MM.1S (cell line): Measurements from ENCODE around the gene ASH1L.

Experiments used
- DNase-seq: peaks from one replicate; pipeline ENCODE4 v3.0.0-alpha.2; 2015
- H2AFZ ChIP-seq: fragments of 300-600 bp; sonication (generic); 2 replicates; pipeline ENCODE4 v1.6.0; 2016; ENCODE audit warnings: antibody characterized with exemption, low read length
- H3F3A ChIP-seq: fragments of 300-600 bp; sonication (generic); 2 replicates; pipeline ENCODE4 v1.6.1; 2016; ENCODE audit warnings: mild to moderate bottlenecking, antibody characterized with exemption, low read length, moderate library complexity, mixed read lengths; ENCODE audit not compliant: insufficient read depth
- H3K27ac ChIP-seq: fragments of 300-600 bp; sonication (generic); 2 replicates; pipeline ENCODE4 v1.5.1; 2016; ENCODE audit warnings: mild to moderate bottlenecking, low read length
- H3K27me3 ChIP-seq: fragments of 300-600 bp; sonication (generic); replicated peaks from 2 replicates; pipeline ENCODE4 v1.6.0; 2016; ENCODE audit warnings: low read length; ENCODE audit not compliant: insufficient read depth
- H3K36me3 ChIP-seq: fragments of 300-600 bp; sonication (generic); replicated peaks from 2 replicates; pipeline ENCODE4 v1.6.1; 2016; ENCODE audit warnings: mild to moderate bottlenecking, low read length, mixed read lengths; ENCODE audit not compliant: insufficient read depth
- H3K4me1 ChIP-seq: fragments of 300-600 bp; sonication (generic); 2 replicates; pipeline ENCODE4 v1.6.1; 2016; ENCODE audit warnings: low read length, mixed read lengths
- H3K4me2 ChIP-seq: fragments of 300-600 bp; sonication (generic); 2 replicates; pipeline ENCODE4 v1.6.0; 2016; ENCODE audit warnings: low read depth, low read length
- H3K4me3 ChIP-seq: fragments of 300-600 bp; sonication (generic); 2 replicates; pipeline ENCODE4 v1.5.1; 2016; ENCODE audit warnings: low read length, mixed read lengths
- H3K79me2 ChIP-seq: fragments of 300-600 bp; sonication (generic); 2 replicates; pipeline ENCODE4 v1.6.1; 2016; ENCODE audit warnings: mixed run types, low read length, mixed read lengths
- H3K9ac ChIP-seq: fragments of 300-600 bp; sonication (generic); 2 replicates; pipeline ENCODE4 v1.6.1; 2016; ENCODE audit warnings: low read length, mixed read lengths
- H3K9me2 ChIP-seq: fragments of 300-600 bp; sonication (generic); replicated peaks from 2 replicates; pipeline ENCODE4 v1.6.1; 2016; ENCODE audit warnings: mild to moderate bottlenecking, low read length, mixed read lengths; ENCODE audit not compliant: insufficient read depth
- H3K9me3 ChIP-seq: fragments of 300-600 bp; sonication (generic); replicated peaks from 2 replicates; pipeline ENCODE4 v1.6.1; 2016; ENCODE audit warnings: mild to moderate bottlenecking, low read length, mixed read lengths; ENCODE audit not compliant: insufficient read depth
- H4K20me1 ChIP-seq: fragments of 300-600 bp; sonication (generic); 2 replicates; pipeline ENCODE4 v1.6.1; 2016; ENCODE audit warnings: mild to moderate bottlenecking, low read length, moderate library complexity, mixed read lengths; ENCODE audit not compliant: insufficient read depth
- EZH2 ChIP-seq: fragments of 300-600 bp; sonication (generic); optimal IDR thresholded peaks from 2 replicates; pipeline ENCODE3; 2017; ENCODE audit warnings: low read depth, mild to moderate bottlenecking, antibody characterized with exemption, low read length, mixed read lengths
- EZH2phosphoT487 ChIP-seq: fragments of 300-600 bp; sonication (generic); IDR thresholded peaks from 2 replicates; pipeline ENCODE4 v1.6.1; 2018; ENCODE audit warnings: antibody characterized with exemption, low read length
- TF ChIP-seq, protein P1 (sequence below): fragments of 300-600 bp; sonication (generic); IDR thresholded peaks from 2 replicates; pipeline ENCODE4 v1.5.1; 2016; ENCODE audit warnings: antibody characterized with exemption, low read length, mixed read lengths

Gene ASH1L

DNA sequence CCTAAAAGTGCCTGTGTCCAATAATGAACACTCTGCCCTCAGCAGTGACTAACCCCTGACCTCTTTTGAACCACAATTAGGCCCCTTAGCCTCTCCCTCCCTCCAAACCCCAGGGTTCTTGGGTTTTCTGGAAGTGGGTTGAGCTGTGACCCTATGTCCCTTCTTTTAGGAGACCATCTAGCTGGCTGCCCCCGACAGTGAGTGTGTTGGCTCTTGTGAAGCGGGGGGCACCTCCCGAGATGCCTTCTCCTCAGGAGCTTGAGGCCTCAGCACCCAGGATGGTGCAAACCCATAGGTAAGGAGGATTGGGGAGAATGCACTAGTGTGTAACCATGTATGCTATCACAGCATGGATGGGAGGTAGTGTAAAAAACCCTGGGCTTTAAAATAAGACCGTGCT is 234.6 kb downstream of the ASH1L start:
- H3K27ac ChIP-seq = no peak overlapping the region
- no peak for DNase-seq
- TF ChIP-seq, protein P1, sequence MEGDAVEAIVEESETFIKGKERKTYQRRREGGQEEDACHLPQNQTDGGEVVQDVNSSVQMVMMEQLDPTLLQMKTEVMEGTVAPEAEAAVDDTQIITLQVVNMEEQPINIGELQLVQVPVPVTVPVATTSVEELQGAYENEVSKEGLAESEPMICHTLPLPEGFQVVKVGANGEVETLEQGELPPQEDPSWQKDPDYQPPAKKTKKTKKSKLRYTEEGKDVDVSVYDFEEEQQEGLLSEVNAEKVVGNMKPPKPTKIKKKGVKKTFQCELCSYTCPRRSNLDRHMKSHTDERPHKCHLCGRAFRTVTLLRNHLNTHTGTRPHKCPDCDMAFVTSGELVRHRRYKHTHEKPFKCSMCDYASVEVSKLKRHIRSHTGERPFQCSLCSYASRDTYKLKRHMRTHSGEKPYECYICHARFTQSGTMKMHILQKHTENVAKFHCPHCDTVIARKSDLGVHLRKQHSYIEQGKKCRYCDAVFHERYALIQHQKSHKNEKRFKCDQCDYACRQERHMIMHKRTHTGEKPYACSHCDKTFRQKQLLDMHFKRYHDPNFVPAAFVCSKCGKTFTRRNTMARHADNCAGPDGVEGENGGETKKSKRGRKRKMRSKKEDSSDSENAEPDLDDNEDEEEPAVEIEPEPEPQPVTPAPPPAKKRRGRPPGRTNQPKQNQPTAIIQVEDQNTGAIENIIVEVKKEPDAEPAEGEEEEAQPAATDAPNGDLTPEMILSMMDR = no peak
- no peak for TF ChIP-seq EZH2
- TF ChIP-seq EZH2phosphoT487 = no peak
- H3K4me3 ChIP-seq = no peak overlapping the region
- no peak overlapping the region for H3K9ac ChIP-seq
- H3K4me1 ChIP-seq = 0 out of 2 replicates have a peak, but pooled peaks cover 7% of the 10 kb centered on the region
- no peak overlapping the region for H2AFZ ChIP-seq
- H3K36me3 ChIP-seq = no peaks in the 10 kb centered on the region
- no peaks in the 10 kb centered on the region for H3K9me2 ChIP-seq
- H3F3A ChIP-seq = peaks cover 22% of the 10 kb centered on the region
- H3K4me2 ChIP-seq = no peak overlapping the region
- H4K20me1 ChIP-seq = no peaks in the 10 kb centered on the region
- H3K27me3 ChIP-seq = no peaks in the 10 kb centered on the region
- no peaks in the 10 kb centered on the region for H3K9me3 ChIP-seq
- no peaks in the 10 kb centered on the region for H3K79me2 ChIP-seq

DNA sequence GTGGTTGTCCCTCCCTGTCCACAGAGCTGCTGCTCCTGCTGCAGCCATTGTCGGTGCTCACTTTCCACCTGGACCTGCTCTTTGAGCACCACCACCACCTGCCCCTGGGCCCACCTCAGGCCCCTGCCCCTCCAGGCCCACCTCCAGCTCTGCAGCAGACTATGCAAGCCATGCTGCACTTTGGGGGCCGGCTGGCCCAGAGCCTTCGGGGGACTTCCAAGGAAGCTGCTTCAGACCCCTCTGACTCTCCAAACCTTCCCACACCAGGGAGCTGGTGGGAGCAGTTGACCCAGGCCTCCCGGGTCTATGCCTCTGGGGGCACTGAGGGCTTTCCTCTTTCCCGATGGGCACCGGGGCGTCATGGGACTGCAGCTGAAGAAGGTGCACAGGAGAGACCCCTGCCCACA is 236.0 kb downstream of the ASH1L start:
- no peaks in the 10 kb centered on the region for H3K36me3 ChIP-seq
- H3K4me2 ChIP-seq = no peak overlapping the region
- no peak overlapping the region for H3K4me3 ChIP-seq
- peaks cover 29% of the 10 kb centered on the region for H3F3A ChIP-seq
- TF ChIP-seq EZH2phosphoT487 (no peak), EZH2 (no peak)
- TF ChIP-seq, protein P1 = no peak
- H3K4me1 ChIP-seq = 0 out of 2 replicates have a peak, but pooled peaks cover 7% of the 10 kb centered on the region
- H3K9ac ChIP-seq = no peak overlapping the region
- H4K20me1 ChIP-seq = no peaks in the 10 kb centered on the region
- no peaks in the 10 kb centered on the region for H3K9me2 ChIP-seq
- no peaks in the 10 kb centered on the region for H3K27me3 ChIP-seq
- DNase-seq = no peak
- no peak overlapping the region for H2AFZ ChIP-seq
- no peaks in the 10 kb centered on the region for H3K79me2 ChIP-seq
- H3K9me3 ChIP-seq = no peaks in the 10 kb centered on the region
- H3K27ac ChIP-seq = no peak overlapping the region

DNA sequence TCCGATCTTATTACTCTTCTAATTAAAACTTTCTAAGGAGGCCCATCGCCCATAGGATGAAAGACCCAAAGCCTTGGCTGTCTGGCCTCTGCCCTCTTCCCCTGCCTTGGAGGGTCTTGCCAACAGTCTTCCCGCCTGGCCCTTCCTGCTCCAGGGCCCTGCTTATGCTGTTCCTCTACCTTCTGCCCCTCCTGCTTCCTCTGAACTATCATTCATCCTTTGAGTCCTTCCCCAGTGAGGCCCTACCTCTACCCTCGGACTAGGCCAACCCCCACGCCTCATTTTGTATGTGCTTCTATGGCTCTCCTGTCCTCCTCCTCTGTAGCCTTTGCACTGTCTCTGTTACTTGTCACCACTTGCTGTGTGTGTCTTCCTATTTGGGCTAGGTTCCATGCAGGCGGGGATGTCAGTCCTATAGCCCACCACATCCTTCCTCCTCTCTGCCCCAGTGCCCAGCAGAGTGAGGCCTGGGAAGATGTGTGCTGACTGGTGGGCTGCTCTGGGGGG is 236.5 kb downstream of the ASH1L start:
- no peaks in the 10 kb centered on the region for H3K36me3 ChIP-seq
- TF ChIP-seq, protein P1 = no peak
- no peak for TF ChIP-seq EZH2
- no peak for TF ChIP-seq EZH2phosphoT487
- H3K4me1 ChIP-seq = 0 out of 2 replicates have a peak, but pooled peaks cover 7% of the 10 kb centered on the region
- no peak overlapping the region for H3K4me3 ChIP-seq
- no peak overlapping the region for H2AFZ ChIP-seq
- no peak overlapping the region for H3K4me2 ChIP-seq
- no peaks in the 10 kb centered on the region for H3K9me3 ChIP-seq
- H3K9me2 ChIP-seq = no peaks in the 10 kb centered on the region
- H3K79me2 ChIP-seq = no peaks in the 10 kb centered on the region
- peaks cover 31% of the 10 kb centered on the region for H3F3A ChIP-seq
- H4K20me1 ChIP-seq = no peaks in the 10 kb centered on the region
- no peak overlapping the region for H3K9ac ChIP-seq
- H3K27me3 ChIP-seq = no peaks in the 10 kb centered on the region
- no peak overlapping the region for H3K27ac ChIP-seq
- DNase-seq = no peak
